GM13977 (cell line): ENCODE data around the gene NAV3.

Experiments used
- DNase-seq: peaks from one replicate; pipeline ENCODE4 v3.0.0; 2012; ENCODE audit warnings: low spot score
- in situ Hi-C: fragments of 300-500 bp; cut with MboI; formaldehyde crosslinking; loops from one replicate; pipeline ENCODE4 v1.12.0; 2022; ENCODE audit warnings: low sequenced_read_pairs, low pct_unique_long_range_greater_than_20kb, mixed read lengths, inconsistent platforms; ENCODE audit not compliant: unreplicated experiment
- TF ChIP-seq, protein P1 (sequence below): IDR thresholded peaks from 2 replicates; pipeline ENCODE4 v1.5.1; 2012; ENCODE audit warnings: mild to moderate bottlenecking, control low read depth; ENCODE audit not compliant: insufficient read depth; ENCODE audit errors: extremely low read depth, missing control alignments

The NAV3 gene

GRCh38 chr12:77788231-77789168 is 42.2 kb upstream of the NAV3 start:
- TF ChIP-seq, protein P1, sequence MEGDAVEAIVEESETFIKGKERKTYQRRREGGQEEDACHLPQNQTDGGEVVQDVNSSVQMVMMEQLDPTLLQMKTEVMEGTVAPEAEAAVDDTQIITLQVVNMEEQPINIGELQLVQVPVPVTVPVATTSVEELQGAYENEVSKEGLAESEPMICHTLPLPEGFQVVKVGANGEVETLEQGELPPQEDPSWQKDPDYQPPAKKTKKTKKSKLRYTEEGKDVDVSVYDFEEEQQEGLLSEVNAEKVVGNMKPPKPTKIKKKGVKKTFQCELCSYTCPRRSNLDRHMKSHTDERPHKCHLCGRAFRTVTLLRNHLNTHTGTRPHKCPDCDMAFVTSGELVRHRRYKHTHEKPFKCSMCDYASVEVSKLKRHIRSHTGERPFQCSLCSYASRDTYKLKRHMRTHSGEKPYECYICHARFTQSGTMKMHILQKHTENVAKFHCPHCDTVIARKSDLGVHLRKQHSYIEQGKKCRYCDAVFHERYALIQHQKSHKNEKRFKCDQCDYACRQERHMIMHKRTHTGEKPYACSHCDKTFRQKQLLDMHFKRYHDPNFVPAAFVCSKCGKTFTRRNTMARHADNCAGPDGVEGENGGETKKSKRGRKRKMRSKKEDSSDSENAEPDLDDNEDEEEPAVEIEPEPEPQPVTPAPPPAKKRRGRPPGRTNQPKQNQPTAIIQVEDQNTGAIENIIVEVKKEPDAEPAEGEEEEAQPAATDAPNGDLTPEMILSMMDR: no peak
- in situ Hi-C loops: no loop called here
- no peak for DNase-seq

GRCh38 chr12:77795699-77796098 is 35.0 kb upstream of the NAV3 start:
- no peak for DNase-seq
- in situ Hi-C loops: no loop called here
- TF ChIP-seq, protein P1: no peak

DNA sequence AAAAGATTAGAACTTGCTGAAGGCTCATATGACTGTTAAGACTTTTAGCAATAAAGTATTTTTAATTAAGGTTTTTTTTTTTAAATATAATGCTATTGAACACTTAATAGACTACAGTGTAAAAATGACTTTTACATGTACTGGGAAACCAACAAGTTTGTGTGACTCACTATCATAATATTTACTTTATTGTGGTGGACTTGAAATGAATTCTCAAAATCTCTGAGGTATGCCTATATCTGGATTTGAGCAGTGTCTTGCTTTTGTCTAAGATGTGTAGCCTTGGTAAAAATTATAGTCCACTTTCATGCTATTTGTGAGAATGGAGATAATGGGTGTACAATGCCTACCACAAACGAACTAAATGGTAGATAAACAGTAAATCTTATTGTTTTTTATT is 33.9 kb upstream of the NAV3 start:
- TF ChIP-seq, protein P1: no peak
- in situ Hi-C loops: no loop called here
- DNase-seq: no peak

DNA sequence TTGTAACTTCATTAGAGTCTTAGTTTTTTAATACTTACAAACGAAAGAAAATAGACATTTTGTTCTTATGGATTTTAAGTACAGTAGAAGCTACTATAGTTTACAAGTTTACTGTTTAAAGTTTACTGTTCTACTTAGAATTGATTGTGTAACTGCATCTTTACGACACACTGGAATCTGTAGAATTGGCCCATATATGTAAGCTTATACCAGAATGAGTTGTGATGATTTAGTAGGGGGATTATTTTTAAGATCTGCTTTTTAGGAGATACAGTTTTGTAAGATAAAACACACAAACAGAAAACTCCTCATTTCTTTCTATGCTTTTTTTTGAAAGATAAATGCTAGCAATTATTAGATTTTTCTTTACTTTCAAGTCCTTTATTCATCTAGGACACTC is 30.2 kb upstream of the NAV3 start:
- DNase-seq: no peak
- TF ChIP-seq, protein P1: no peak
- in situ Hi-C loops: no loop called here

DNA sequence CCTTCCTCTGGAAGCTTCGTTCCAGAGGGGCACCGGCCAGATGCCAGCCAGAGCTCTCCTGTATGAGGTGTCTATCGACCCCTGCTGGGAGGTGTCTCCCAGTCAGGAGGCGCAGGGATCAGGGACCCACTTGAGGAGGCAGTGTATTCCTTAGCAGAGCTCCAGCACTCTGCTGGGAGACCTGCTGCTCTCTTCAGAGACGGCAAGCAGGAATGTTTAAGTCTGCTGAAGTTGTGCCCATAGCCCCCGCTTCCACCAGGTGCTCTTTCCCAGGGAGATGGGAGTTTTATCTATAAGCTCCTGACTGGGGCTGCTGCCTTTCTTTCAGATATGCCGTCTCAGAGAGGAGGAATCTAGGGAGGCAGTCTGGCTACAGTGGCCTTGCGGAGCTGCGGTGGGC is 22.2 kb upstream of the NAV3 start:
- in situ Hi-C loops: no loop called here
- no peak for DNase-seq
- TF ChIP-seq, protein P1: no peak

- TF ChIP-seq, protein P1: no peak
- DNase-seq: no peak
- in situ Hi-C loops: no loop called here
Measured at GRCh38 chr12:77813558-77813957, 17.1 kb upstream of the NAV3 start.
